Superior temporal gyrus (tissue), 1 donor: ENCODE measurements around the gene BCL11A.

Source experiments
- DNase-seq: peaks from one replicate; pipeline ENCODE4 v3.0.0-alpha.2; 2016; ENCODE audit errors: extremely low spot score

BCL11A gene

DNA sequence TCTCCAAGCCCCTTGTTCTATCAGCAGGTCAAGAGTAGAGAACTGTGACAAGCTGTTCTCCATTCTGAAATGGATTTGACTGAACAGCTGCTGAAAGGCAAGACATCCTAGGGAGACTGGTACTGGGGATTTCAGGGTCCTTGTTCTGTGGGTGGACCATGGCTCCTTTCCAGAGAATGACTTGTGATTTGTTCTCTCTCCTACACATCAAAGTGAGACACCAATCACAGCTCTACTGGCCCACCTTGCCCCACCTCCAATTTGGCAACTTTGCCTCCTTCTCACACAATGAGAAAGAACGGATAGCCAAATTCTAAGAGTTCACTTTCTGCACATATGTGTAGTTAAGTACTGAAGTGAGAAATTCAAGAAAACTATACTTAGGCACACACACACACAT lies 67.4 kb downstream of the BCL11A start:
- DNase-seq, result no peak

GRCh38 chr2:60485550-60485949 lies 67.9 kb downstream of the BCL11A start:
- DNase-seq, result no peak

DNA sequence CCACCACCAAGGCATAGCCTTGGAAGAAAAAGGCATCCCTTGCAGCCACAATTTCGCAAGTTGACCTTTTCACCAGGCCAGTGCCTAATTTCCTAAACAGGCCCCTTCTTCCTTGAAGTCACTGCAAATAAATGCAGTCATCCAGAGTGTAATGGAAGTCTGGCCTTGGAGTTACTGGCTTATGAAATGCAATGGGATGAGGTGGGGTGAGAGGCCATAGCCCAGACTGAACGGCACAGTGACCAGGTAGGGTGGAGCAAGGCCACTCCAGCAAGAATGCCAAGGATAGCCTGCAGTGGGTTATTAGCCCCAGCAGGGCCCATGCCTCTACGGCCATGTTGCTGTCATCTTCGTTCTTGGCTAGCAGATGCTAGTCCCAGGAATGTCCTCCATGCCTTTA lies 68.4 kb downstream of the BCL11A start:
- no peak for DNase-seq

- DNase-seq, result no peak
These were observed 69.3 kb downstream of the BCL11A start for GRCh38 chr2:60484133-60484645.

DNA sequence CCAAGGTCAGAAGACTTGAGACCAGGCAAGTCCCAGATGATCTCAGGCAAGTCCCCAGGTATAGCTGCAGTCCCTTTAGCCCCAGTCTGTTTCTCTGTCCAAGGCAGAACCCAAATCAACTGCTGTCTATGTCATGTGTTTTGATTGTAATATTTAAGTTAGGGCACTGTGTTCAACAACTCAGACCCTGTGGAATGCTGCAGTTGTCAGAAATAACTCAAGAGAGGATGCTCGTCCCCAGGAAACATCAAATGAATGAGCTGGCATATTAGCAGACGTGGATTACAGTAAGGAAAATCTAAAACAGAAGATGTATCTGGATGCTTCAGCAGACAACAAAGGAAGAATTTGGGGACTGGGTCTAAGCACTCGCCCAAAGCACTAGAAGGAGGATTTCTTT lies 70.1 kb downstream of the BCL11A start:
- DNase-seq, result no peak

- DNase-seq, result no peak
These were observed 71.2 kb downstream of the BCL11A start for GRCh38 chr2:60482222-60482621.

DNA sequence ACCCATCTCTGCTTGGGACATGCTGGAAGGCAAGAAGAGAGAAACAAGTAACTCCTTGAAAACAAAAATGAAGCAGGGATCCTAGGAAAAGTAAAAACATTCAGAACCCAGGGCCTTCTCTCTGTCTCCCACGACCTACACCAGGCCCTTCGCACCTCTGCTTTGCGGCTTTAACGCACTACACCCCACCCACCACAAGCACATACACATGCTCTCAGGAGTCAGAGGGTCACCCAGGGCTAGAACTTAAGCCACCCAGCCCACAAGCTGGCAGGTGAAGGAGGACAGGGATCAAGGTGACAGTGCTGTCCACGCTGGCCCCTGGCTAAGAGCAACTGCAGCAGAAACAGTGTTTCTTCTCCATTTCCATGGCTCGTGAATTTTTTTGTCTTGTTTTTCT lies 72.2 kb downstream of the BCL11A start:
- no peak for DNase-seq

GRCh38 chr2:60480089-60480773 lies 73.2 kb downstream of the BCL11A start:
- no peak for DNase-seq

DNA sequence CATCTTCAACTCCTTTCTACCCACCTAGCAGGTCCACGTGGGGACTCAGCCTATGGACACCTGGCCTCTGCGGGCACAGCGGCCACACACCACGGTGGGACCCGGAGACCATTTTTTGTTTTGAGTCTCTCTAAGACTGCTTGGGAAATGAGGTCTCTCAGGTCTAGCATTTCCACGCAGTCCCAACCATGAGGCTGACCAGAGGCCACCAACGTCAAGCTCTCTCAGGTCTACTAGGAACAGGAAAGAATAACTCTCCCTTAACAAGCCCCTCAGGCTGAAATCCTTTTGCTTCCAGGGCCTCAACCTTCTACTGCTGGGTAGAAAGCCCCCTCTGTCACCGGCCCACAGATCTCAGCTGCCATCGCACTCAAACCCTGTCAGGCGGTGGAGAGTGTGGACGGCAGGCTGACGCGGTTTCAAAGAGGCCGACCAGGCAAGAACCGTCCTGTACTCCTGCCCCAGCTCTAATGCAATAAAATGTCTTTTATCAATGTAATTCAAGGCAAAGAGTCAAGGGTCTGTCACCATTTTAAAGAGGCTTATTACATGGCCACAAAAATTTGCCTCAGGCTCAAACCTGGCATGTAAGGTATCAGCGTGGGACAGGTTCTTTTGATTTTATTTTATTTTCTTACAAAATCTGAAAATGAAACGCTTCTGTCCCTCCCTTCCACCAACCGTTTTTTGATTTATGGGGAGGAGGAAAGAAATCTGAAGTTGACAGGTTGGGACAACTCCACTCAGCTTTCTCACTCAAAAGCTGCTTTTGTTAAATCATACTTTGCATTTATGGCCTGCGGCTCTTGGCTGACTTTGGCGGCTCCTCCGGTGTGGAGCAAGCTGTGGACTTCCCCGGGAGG lies 74.0 kb downstream of the BCL11A start:
- DNase-seq, result no peak

DNA sequence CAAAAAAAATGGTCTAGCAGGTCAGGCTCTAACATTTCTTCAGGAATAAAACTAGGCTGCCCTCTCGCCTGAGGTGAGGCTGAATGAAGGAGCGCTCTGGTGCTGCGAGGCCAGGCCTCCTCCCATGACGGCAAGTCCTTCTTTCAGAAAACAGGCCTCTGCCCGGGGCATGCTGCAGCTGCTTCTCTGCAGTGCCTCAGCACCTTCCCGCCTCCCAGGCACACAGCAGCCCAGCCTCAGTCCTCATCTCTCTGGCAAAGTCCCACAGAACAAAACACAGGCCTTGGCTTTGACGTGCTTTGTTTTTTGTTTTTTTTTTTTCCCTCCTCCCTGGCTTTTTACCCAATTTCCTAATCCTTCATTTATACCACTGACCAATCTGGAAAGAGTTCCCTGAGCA lies 74.8 kb downstream of the BCL11A start:
- DNase-seq, result no peak

GRCh38 chr2:60476206-60476954 lies 77.1 kb downstream of the BCL11A start:
- DNase-seq, result no peak

DNA sequence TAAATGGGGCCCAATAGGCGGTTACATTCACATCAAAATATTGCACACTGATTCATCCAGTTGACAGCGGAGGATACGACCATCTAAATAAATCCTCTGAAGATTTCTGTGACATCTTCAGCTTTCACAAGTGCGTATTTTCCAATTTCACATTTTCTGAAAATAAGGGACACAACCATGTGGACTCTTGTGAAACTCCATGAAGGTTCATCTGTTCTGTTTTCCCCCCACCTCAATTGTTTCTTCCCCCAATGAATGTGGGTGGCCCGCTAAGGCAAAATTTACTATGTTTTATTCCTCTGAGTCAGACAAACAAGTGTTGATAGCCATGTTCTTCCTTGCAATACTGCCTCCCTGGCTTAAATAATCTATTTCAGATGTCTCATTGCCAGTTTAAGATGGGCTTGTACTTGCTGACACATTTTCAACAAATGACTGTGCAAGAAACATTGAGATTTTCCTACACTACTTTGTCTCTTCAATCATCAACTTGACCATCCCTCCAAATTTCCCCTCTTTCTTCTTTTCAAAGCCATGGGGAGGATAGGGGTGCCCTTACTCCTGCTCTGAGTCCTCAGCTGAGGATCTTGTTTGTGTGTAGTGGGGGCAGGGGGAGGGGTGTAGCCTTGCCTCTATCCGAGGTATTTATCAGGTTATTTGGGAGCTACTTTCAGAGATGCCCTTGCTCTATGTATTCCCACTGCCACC lies 78.2 kb downstream of the BCL11A start:
- no peak for DNase-seq

- no peak for DNase-seq
These were observed 79.2 kb downstream of the BCL11A start for GRCh38 chr2:60474301-60474700.

DNA sequence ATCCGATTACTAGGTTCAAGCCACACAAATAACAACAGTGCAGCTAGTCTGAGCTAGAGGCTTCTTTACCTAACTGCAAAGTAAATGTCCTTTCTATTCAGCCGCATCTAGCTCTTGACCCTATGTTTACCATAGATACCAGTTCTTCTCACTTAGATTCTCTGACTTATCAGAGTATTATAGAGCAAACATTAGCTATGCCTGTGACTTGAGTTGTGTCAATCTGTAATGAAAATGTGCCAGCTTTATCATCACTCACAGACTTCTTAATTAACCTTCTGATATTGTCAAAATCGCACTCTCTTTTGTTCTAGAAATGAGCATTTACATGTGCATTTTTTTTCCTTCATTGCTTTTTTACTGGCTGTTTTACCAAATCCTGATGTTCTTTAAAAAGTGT lies 79.9 kb downstream of the BCL11A start:
- no peak for DNase-seq

GRCh38 chr2:60472663-60473289 lies 80.7 kb downstream of the BCL11A start:
- no peak for DNase-seq

DNA sequence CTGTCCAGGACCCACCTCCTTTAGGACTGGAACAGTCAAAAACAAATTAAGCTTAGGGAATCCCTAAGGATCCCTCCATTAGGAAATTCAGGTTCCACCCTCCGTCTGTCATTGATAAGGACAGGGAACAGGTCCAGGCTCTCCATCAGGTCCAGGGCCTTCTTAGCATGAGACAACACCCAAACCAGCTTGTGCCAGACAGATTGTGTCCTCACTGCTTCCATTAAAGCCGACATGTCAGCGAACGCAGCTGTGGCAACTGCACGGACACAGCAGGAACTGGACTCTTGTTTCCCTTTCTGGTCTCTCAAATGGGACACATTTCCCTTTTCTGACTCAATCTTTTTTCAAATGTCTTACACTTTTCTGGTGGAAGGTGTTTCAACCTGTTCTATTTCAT lies 81.4 kb downstream of the BCL11A start:
- DNase-seq, result no peak

DNA sequence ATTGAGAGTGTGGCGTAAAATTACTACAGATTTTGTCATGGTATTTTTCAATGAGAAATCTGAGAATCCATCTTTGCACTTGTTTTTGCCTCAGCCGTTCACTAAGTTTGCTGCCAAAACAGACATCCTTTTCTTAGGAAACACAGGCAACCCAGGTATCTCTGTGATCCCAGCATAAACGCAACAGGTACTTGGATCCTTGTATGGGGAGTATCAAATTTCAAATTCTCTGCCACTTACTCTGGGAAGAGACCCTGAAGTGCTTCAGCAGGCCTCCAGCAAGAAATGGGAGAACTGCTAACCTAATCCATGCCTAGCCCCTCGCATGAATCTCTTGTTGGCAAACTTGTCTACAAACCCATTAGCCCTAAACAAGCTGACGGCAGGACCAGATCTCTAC lies 83.1 kb downstream of the BCL11A start:
- no peak for DNase-seq

DNA sequence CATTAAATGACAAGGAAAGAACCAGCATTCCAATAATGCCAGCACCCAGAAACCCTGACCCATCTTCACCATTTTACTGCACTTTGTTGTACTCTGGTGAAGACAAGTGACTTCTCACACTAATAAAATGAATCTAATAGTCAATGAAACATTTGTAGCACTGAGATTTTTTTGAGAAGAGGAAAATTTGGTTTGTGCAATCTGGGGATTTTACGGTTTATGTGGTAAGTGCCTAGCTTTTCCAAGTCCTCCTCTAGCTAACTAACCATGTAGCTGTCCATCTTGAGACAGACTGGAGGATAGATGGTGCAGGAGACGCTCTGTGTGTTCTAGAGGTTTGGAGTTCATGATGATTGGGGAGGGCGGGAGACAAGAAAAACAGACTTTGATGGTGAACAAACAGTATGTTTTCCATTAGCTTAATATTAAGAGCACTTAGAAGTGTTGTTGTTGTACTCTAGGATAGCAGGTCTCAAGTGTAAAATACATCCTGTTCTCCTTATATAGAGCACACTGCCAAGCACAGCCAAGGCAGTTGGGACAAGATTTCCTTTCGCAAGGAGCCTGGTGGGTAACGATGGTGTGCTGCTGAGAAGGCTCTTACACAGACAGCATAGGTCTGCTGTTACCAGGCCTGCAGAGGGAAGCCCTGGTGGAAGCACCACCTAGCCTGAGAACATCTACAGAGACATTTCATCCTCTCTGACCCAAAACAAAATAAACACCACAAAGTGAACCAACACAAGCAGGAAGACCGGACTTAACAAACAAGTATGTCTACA lies 83.7 kb downstream of the BCL11A start:
- no peak for DNase-seq

DNA sequence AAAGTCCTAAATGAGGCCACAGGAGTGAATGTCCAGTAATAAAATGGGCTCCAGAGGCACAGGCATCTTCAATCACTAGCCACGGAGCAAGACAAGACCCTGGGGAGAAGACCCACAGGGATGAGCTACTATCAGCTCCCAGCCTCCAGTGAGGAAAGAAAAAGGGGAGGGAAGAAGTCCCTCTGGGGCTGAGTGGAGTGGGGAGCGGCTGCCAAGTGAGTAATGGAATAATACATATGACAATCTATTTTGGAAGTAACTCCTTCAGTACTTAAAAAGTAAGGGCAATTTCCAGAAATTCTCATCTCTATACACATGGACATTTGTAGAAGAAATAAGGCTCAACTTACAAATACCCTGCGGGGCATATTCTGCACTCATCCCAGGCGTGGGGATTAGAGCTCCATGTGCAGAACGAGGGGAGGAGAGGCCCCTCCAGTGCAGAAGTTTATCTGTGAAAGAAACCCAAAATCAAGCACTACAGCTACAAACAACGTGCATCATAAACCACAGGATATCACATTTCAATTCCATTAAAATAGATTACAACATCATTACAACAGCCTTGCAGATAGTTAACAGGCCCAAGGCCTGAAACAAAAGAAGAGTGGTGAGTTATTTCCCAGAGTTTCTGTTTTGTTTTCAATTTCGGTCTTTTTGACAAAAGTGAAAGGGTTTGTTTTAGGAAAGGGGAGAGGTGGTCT lies 84.9 kb downstream of the BCL11A start:
- DNase-seq, result no peak

- no peak for DNase-seq
These were observed 87.2 kb downstream of the BCL11A start for GRCh38 chr2:60466161-60466702.
